Smooth muscle cell (in vitro differentiated cells): ENCODE measurements around the gene RAVER1. TPM values are rescaled to one million over a fixed set of nuclear protein-coding genes. Genes with fewer than 3 reads are reported as not detected.

Source experiments
- DNase-seq: peaks from one replicate; lab custom pipeline; 2025; ENCODE audit not compliant: unreplicated experiment; lab: John Stamatoyannopoulos, UW
- H2AFZ ChIP-seq: fragments of 200-600 bp; sonication (generic); 2 replicates; pipeline ENCODE4 v1.6.0; 2016; ENCODE audit warnings: antibody characterized with exemption, low read depth, mild to moderate bottlenecking
- H3F3A ChIP-seq: fragments of 200-600 bp; sonication (generic); 2 replicates; pipeline ENCODE4 v1.6.0; 2017; ENCODE audit warnings: antibody characterized with exemption, low read depth
- H3K27ac ChIP-seq: fragments of 200-600 bp; sonication (generic); 2 replicates; pipeline ENCODE4 v1.5.1; 2016; ENCODE audit warnings: low read depth, mild to moderate bottlenecking
- H3K27me3 ChIP-seq: fragments of 200-600 bp; sonication (generic); 2 replicates; pipeline ENCODE4 v1.6.1; 2016; ENCODE audit warnings: low read depth, mild to moderate bottlenecking
- H3K36me3 ChIP-seq: fragments of 200-600 bp; sonication (generic); 2 replicates; pipeline ENCODE4 v1.5.1; 2016; ENCODE audit warnings: low read depth
- H3K4me1 ChIP-seq: fragments of 200-600 bp; sonication (generic); 2 replicates; pipeline ENCODE4 v1.5.1; 2016; ENCODE audit warnings: low read depth
- H3K4me2 ChIP-seq: fragments of 200-600 bp; sonication (generic); 2 replicates; pipeline ENCODE4 v1.6.0; 2016; ENCODE audit warnings: mild to moderate bottlenecking
- H3K4me3 ChIP-seq: fragments of 200-600 bp; sonication (generic); 2 replicates; pipeline ENCODE4 v1.5.1; 2016; ENCODE audit warnings: mild to moderate bottlenecking
- H3K79me2 ChIP-seq: fragments of 200-600 bp; sonication (generic); 2 replicates; pipeline ENCODE4 v1.6.0; 2016; ENCODE audit warnings: low read depth, mild to moderate bottlenecking
- H3K9ac ChIP-seq: fragments of 200-600 bp; sonication (generic); 2 replicates; pipeline ENCODE4 v1.6.0; 2016; ENCODE audit warnings: low read depth
- H3K9me3 ChIP-seq: fragments of 200-600 bp; sonication (generic); replicated peaks from 2 replicates; pipeline ENCODE4 v1.5.1; 2016; ENCODE audit warnings: low read depth
- H4K20me1 ChIP-seq: fragments of 200-600 bp; sonication (generic); 2 replicates; pipeline ENCODE4 v1.6.0; 2016; ENCODE audit warnings: low read depth
- WGBS: methylation state at CpG from one replicate; pipeline ENCODE4 v1.1.7; 2016; ENCODE audit warnings: low lambda C conversion rate; 5-methylcytosine and 5-hydroxymethylcytosine counted together
- polyA plus RNA-seq: library from polyadenylated mRNA; unstranded; fragments of >200 nt; fragmentation: Nextera tagmentation; extraction: Ambion mirVana; gene quantifications from 2 replicates; pipeline ENCODE4 v1.2.1, GENCODE V29; 2016
- total RNA-seq: library from RNA; depleted of rRNA; stranded (reverse); fragments of >200 nt; gene quantifications from 2 replicates; pipeline ENCODE4 v1.2.3, GENCODE V29; 2014
- TF ChIP-seq, protein P1 (sequence below): fragments of 200-600 bp; sonication (generic); IDR thresholded peaks from 2 replicates; pipeline ENCODE4 v1.5.1; 2017; ENCODE audit warnings: borderline replicate concordance, mild to moderate bottlenecking, antibody characterized with exemption; ENCODE audit not compliant: insufficient read depth, poor library complexity, severe bottlenecking

RAVER1 gene
- total and polyA plus RNA-seq, 2 experiments from 2014 or later: 18.3 to 43.0 TPM

DNA sequence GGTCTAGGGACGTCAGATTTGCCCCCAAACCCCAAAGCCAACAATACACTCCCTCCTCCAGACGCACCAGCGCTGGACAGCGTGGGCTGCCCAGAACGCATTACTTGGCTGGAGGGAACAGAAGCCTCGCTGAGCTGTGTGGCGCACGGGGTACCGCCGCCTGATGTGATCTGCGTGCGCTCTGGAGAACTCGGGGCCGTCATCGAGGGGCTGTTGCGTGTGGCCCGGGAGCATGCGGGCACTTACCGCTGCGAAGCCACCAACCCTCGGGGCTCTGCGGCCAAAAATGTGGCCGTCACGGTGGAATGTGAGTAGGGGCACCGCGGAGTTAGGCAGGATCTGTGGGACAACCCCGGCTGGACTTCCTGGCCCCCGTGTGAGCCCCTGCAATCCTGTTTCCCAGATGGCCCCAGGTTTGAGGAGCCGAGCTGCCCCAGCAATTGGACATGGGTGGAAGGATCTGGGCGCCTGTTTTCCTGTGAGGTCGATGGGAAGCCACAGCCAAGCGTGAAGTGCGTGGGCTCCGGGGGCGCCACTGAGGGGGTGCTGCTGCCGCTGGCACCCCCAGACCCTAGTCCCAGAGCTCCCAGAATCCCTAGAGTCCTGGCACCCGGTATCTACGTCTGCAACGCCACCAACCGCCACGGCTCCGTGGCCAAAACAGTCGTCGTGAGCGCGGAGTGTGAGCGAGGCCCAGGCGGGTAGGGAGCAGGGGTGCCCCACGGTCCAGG is 39.5 kb downstream of the RAVER1 start:
- H3K4me1 ChIP-seq: peaks cover 28% of the 10 kb centered on the region
- no peak overlapping the region for H3K4me3 ChIP-seq
- H3F3A ChIP-seq: no peaks in the 10 kb centered on the region
- H4K20me1 ChIP-seq: no peaks in the 10 kb centered on the region
- DNase-seq: no peak
- no peak overlapping the region for H3K9ac ChIP-seq
- H3K4me2 ChIP-seq: no peak overlapping the region
- peaks cover 87% of the 10 kb centered on the region for H3K27me3 ChIP-seq
- H3K36me3 ChIP-seq: no peaks in the 10 kb centered on the region
- no peak overlapping the region for H3K27ac ChIP-seq
- 42% methylated on average over 49 of the region's 49 CpGs for WGBS
- H3K79me2 ChIP-seq: no peaks in the 10 kb centered on the region
- H2AFZ ChIP-seq: no peak overlapping the region
- TF ChIP-seq, protein P1, sequence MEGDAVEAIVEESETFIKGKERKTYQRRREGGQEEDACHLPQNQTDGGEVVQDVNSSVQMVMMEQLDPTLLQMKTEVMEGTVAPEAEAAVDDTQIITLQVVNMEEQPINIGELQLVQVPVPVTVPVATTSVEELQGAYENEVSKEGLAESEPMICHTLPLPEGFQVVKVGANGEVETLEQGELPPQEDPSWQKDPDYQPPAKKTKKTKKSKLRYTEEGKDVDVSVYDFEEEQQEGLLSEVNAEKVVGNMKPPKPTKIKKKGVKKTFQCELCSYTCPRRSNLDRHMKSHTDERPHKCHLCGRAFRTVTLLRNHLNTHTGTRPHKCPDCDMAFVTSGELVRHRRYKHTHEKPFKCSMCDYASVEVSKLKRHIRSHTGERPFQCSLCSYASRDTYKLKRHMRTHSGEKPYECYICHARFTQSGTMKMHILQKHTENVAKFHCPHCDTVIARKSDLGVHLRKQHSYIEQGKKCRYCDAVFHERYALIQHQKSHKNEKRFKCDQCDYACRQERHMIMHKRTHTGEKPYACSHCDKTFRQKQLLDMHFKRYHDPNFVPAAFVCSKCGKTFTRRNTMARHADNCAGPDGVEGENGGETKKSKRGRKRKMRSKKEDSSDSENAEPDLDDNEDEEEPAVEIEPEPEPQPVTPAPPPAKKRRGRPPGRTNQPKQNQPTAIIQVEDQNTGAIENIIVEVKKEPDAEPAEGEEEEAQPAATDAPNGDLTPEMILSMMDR: no peak
- H3K9me3 ChIP-seq: no peaks in the 10 kb centered on the region

DNA sequence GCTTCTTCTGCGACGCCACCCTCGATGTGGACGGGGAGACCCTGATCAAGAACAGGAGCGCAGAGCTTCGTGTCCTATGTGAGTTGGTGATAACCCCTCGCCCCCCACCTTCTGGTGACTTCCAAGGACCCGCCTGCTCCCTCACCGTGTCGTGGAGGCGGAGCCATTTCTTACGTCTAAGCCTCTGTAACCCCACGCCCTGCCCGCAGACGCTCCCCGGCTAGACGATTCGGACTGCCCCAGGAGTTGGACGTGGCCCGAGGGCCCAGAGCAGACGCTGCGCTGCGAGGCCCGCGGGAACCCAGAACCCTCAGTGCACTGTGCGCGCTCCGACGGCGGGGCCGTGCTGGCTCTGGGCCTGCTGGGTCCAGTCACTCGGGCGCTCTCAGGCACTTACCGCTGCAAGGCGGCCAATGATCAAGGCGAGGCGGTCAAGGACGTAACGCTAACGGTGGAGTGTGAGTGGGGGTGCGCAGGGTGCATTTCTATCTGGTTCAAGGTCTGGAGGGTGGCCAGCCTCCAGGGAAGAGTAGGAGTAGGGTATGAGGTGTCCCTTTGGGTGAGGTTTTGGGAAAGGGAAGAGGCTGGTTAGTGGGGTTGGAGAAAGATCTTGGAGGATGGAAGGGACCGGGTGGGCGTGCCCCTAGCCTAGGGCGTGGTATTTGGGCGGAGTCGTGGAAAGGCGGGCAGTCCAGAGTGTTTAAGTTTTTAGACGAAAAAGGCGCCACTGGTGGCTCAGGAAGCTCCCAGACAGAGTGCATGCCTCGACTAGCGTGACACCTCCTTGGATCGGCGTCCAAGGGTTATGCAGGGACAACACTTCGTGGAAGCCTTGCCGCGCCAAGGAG is 40.3 kb downstream of the RAVER1 start:
- no peaks in the 10 kb centered on the region for H3F3A ChIP-seq
- DNase-seq: no peak
- WGBS: 28% methylated on average over 53 of the region's 56 CpGs
- H3K27ac ChIP-seq: no peak overlapping the region
- H3K79me2 ChIP-seq: no peaks in the 10 kb centered on the region
- H3K4me2 ChIP-seq: peak overlapping the region; percentile 89
- peaks cover 32% of the 10 kb centered on the region for H3K4me1 ChIP-seq
- no peaks in the 10 kb centered on the region for H3K9me3 ChIP-seq
- TF ChIP-seq, protein P1: no peak
- no peaks in the 10 kb centered on the region for H3K36me3 ChIP-seq
- H2AFZ ChIP-seq: no peak overlapping the region
- H3K4me3 ChIP-seq: peak overlapping the region; percentile 41
- H3K27me3 ChIP-seq: peaks cover 95% of the 10 kb centered on the region
- H3K9ac ChIP-seq: no peak overlapping the region
- H4K20me1 ChIP-seq: no peaks in the 10 kb centered on the region

DNA sequence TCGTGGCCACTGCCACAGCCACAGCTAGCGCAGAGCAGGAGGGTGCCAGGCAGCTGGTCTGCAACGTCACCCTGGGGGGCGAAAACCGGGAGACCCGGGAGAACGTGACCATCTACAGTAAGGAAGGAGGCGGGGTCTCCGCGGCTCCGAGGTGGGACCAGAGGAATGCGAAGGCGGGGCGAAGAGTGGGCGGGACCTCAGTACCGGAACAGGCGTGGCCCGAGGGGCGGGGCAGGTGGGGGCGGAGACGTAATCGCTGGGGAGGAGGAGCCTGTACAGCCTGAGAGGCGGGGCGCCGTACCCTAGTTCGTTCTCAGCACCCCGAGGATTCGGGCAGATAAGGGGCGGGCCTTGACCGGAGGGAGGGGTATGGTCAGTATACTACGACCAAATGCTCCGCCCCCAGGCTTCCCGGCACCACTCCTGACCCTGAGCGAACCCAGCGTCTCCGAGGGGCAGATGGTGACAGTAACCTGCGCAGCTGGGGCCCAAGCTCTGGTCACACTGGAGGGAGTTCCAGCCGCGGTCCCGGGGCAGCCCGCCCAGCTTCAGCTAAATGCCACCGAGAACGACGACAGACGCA is 41.0 kb downstream of the RAVER1 start:
- peaks cover 98% of the 10 kb centered on the region for H3K27me3 ChIP-seq
- no peaks in the 10 kb centered on the region for H3K79me2 ChIP-seq
- peak overlapping the region; percentile 41 for H3K4me3 ChIP-seq
- WGBS: 3% methylated on average over 36 of the region's 45 CpGs
- no peak overlapping the region for H2AFZ ChIP-seq
- no peaks in the 10 kb centered on the region for H3K36me3 ChIP-seq
- H4K20me1 ChIP-seq: no peaks in the 10 kb centered on the region
- no peaks in the 10 kb centered on the region for H3K9me3 ChIP-seq
- no peak overlapping the region for H3K9ac ChIP-seq
- DNase-seq: no peak
- TF ChIP-seq, protein P1: no peak
- H3K4me1 ChIP-seq: peaks cover 33% of the 10 kb centered on the region
- no peaks in the 10 kb centered on the region for H3F3A ChIP-seq
- H3K4me2 ChIP-seq: peak overlapping the region; percentile 89
- H3K27ac ChIP-seq: no peak overlapping the region
